Effector CD8-positive, alpha-beta T cell (primary cell): ENCODE data around the gene MPRIP.

Experiments used
- DNase-seq: peaks from one replicate; lab custom pipeline; 2025; lab: John Stamatoyannopoulos, UW

Gene MPRIP

DNA sequence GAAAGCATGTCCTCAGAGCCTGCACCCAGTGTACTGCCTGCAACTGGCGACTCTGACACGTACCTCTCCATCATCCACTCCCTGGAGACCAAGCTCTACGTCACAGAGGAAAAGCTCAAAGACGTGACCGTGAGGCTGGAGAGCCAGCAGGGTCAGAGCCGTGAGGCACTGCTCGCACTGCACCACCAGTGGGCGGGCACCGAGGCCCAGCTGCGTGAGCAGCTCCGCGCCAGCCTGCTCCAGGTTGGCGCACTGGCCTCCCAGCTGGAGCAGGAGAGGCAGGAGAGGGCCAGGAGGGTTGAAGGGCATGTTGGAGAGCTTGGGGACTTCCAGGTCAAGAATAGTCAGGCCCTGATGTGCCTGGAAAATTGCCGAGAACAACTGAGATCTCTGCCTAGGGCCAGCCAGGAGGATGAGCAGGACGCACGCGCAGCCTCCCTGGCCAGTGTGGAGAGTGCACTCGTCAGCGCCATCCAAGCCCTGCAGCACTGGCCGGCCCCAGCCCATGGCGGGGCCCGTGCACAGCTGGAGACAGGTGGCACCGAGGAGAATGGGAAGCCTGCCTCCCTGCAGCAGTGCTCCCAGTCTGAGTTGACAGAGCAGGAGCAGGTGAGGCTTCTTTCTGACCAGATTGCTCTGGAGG is 123.5 kb downstream of the MPRIP start:
- no peak for DNase-seq

DNA sequence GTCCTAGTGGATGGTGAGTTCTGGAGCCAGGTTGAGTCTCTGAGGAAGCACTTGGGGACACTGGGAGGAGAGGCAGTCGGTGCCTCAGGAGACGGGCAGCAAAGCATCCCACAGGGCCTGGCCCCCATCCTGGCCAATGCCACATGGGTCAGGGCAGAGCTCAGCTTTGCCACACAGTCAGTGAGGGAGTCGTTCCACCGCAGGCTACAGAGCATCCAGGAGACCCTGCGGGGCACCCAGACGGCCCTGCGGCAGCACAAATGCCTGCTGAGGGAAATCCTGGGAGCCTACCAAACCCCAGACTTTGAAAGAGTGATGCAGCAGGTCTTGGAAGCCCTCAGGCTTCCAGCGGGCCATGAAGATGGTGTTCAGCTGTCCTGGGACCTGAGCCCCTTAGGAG is 124.2 kb downstream of the MPRIP start:
- no peak for DNase-seq

DNA sequence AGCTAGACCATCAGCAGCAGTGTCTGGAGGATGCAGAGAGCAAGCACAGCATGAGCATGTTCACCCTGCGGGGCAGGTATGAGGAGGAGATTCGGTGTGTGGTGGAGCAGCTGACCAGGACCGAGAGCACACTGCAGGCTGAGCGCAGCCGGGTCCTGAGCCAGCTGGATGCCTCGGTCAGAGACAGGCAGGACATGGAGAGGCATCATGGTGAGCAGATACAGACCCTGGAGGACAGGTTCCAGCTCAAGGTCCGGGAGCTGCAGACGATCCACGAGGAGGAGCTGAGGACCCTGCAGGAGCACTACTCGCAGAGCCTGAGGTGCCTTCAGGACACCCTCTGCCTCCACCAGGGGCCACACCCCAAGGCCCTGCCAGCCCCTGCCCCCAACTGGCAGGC is 125.1 kb downstream of the MPRIP start:
- no peak for DNase-seq

DNA sequence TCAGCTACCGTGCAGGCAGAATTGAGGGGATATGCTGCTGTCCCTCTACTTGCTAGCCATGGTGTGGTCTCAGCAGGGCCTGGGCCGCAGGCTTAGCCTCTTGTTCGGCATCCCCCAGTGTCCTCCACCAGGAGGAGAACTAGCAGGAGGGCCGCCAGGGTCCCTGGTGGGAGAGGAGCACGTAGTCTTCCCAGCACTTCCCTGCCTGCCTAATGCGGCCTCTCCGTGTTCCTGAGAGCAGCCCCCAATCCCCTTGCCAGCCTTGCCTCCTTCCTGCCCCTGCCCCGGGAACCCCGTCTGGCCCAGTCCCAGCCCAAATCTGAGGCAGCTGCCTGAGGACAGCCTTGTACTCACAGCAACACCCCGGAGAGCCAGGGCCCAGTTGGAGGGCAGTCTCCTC is 125.7 kb downstream of the MPRIP start:
- no peak for DNase-seq

DNA sequence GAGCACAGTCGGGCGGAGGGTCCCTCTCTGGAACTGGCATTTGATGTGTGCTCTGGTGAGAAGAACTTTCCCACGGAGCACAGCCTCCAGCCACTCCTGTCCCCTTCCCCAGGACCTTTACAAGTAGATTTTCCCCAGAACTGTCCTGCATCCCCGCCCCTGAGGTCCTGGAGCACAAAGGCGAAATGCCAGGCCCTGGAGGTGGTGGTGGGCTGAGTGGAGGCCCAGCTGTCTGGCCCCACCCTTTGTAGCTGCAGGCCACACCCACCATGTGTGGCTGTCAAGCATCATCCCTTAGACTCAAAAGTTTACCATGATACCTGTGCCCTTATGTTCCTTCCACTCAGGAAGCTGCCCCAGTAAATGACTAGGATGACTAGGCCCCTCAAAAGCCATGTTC is 126.1 kb downstream of the MPRIP start:
- no peak for DNase-seq

- DNase-seq: no peak
Observed at GRCh38 chr17:17169396-17169795, 127.1 kb downstream of the MPRIP start.

- no peak for DNase-seq
Observed at GRCh38 chr17:17170346-17170985, 128.2 kb downstream of the MPRIP start.

GRCh38 chr17:17171186-17171585 is 128.9 kb downstream of the MPRIP start:
- DNase-seq: no peak

GRCh38 chr17:17172001-17172939 is 130.0 kb downstream of the MPRIP start:
- DNase-seq: no peak

DNA sequence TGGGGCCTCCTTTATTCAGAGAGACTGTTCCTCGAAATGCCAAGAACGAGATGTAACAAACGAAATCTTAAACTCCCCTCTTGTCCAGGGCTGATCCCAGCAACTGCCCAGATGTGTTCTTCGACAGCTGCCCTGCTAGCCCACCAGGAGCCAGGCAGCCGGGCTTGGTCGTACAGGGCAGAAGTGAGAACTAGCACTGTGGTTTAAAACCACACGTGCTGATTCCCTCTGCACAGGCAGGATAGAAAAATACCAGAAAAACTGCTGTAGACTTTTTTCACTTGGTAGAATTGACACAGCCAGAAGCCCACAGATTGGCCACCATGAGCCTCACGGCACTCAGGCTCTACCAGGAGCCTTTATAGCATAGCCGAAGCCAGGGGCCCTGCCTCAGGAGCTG is 130.7 kb downstream of the MPRIP start:
- DNase-seq: no peak

GRCh38 chr17:17173921-17174320 is 131.7 kb downstream of the MPRIP start:
- no peak for DNase-seq

DNA sequence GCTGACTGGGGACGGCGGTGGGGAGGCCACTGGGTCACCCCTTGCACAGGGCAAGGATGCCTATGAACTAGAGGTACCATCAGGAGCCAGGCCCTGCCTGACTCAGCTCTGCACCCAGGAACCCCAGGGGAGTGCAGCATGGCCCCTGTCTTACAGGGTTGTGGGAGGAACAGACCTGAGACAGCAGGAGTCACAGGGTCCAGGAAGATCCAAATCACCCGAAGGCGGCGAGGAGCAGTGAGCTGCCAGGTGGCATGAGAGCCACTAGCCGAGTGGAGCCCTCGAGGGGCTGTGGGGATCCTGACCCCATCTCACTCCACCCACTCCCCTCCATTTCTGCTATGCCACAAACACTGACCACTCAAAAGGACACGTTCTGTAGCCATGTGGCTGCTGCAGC is 133.1 kb downstream of the MPRIP start:
- no peak for DNase-seq

- DNase-seq: no peak
Observed at GRCh38 chr17:17175917-17176316, 133.7 kb downstream of the MPRIP start.

GRCh38 chr17:17176341-17176740 is 134.1 kb downstream of the MPRIP start:
- no peak for DNase-seq

- no peak for DNase-seq
Observed at GRCh38 chr17:17177176-17177575, 134.9 kb downstream of the MPRIP start.

GRCh38 chr17:17179371-17179827 is 137.1 kb downstream of the MPRIP start:
- DNase-seq: no peak

- DNase-seq: no peak
Observed at GRCh38 chr17:17180141-17180603, 137.9 kb downstream of the MPRIP start.

DNA sequence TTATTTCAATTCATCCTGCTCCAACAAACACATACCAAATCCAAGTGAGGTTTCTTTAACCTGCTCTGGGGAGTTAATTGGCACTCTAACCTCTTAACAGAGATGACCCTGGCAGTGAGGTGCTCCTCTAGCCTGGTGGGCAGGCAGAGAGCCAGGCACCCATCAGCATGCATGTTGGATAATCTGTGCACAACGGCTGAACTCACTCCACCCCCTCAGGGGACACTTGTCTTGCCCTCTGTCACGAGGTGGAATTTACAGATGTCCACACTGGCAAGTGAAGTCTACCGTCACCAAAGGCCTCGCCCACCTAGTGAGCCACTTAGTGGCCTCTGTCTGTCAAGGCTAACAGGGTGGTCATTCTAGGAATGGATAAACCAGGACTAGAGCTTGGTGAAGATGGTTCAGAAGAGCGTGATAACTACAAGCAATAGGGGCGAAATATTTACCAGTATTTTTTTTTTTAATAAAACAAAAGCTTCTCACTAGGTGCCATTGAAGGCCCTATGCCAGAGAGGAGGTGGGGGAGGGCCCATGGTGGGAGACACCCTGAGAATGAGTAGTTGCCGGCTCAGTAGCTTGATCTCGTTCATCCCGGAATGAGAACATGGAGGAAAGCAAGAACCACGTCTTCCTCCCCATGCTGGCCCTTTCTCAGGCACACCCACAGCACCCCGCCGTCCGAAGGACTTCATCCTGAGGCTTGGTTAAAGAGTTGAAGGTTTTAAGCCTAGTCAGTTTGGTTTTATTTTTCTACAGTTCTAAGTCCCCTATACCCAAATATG is 138.7 kb downstream of the MPRIP start:
- no peak for DNase-seq

DNA sequence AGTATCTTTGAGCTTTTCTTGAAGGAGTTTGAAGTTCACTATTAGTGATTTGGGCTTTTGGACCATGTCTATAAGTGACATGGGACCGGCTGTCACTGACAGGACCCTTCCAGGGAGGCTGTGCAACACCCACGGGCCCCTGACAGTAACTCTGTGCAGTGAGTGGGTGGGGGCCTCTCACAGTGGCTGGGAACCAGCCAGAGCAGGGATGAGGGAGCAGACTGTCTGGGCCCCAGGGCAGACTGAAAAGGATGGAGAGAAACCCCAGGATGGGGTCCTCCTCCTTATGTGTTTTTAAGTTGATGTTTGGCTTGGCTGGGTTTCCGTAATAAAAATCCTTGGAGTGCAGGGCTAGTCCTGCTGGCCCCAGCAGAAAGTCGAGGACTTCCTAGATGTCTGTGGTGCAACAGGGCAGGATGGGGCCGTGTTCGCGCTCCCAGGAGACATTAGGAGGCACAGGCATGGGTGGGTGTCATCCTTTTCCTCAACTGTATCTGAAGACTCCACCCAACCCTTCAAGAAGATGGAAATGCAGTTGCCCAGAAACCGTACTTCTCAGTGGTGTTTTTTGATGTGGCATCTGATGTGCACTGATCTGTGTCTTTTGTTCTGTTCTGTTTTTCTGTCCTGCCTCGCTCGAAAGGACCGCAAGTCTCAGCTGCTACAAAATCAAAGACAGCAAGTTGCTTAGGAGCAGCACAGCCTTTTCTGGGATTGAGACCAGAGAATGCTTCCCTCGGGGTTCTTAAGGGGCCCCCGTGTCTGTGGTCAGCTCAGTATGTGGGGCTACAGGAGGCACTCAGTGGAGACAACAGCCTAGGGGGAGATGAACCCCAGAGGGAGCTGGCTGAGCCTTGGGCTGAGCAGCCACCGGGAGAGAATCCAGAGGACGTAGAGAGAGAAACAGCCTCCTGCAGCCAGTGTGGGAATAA is 139.7 kb downstream of the MPRIP start:
- peak; percentile 8 for DNase-seq

- DNase-seq: no peak
Observed at GRCh38 chr17:17182598-17183136, 140.4 kb downstream of the MPRIP start.
